HG02981 (cell line): ENCODE data around the gene PSTPIP1.

Source experiments
- ATAC-seq: cut with Tn5 transposase; IDR thresholded peaks from one replicate; pipeline ENCODE4 v1.9.1; 2021; ENCODE audit warnings: mild to moderate bottlenecking, moderate library complexity; ENCODE audit not compliant: unreplicated experiment

The PSTPIP1 gene

DNA sequence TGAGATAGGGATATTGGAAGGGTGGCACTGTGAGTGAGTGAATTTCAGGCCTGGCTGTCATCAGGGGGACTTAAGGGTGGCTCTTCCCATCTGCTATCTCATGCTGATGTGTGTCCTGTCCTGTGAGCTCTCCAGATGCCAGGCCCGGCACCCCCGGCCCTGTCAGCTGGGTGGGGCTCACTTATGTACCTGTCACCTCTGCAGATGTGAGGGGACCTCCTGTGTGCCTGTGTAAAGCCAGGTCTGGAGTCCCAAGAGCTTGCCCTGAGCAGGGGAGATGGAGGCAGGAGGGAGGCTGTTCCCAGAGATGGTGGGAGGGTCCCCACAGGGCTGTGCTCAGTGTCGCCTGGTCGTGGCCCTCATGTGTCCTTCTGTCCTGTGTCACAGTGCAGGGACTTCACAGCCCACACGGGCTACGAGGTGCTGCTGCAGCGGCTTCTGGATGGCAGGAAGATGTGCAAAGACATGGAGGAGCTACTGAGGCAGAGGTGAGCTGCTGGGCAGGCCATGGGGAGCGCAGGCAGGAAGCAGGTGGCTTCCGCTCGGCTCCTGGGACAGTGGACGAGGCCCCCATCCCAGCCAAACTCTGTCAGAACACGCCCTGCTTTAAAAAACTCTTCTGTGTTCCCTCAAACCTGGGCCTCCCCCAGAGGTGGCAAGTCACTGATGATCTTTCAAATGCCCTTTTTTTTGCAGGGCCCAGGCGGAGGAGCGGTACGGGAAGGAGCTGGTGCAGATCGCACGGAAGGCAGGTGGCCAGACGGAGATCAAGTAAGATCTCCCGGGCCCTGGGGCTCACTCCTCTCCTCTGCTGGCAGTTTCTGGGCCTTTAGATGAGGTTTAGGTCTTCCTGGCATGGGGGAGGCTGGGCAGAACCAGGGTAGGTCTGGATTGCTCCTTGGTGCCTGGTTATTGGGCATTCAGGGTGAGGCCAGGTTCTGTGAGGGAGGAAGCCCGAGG, 23.1 kb downstream of the PSTPIP1 start:
- no peak for ATAC-seq

DNA sequence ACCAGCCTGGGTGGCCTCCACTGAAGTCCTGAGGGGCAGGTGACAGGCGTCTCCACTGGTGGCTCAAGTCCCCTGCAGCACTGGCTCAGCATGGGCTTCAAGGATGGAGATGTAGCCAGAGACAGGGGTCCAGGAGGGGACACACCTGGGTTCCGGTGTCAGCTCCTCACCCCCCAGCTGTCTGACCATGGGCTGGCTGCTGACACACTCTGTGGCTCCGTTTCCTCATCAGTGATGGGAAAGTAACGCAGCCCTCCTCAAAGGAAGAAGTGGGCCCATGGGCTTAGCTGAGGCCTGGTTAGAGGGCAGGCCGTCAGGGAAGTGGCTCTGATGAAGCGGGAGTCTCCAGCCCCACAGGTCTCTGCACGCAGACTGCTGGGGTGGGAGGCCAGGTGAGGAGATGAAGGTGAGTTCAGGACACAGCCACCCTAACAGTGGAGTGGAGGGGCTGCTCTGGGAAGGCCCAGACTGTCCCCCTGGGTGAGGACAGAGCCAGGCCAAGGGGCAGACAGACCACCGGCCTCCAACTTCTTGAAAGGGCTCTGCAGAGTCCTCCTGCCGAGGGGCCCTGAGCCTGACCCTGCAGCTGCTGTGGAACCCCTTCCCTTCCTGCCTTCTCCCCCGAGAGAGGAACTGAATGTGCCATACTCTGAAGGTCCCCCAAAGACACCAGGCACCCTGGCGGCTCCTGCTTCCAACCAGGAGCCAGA, 24.0 kb downstream of the PSTPIP1 start:
- ATAC-seq: no peak

DNA sequence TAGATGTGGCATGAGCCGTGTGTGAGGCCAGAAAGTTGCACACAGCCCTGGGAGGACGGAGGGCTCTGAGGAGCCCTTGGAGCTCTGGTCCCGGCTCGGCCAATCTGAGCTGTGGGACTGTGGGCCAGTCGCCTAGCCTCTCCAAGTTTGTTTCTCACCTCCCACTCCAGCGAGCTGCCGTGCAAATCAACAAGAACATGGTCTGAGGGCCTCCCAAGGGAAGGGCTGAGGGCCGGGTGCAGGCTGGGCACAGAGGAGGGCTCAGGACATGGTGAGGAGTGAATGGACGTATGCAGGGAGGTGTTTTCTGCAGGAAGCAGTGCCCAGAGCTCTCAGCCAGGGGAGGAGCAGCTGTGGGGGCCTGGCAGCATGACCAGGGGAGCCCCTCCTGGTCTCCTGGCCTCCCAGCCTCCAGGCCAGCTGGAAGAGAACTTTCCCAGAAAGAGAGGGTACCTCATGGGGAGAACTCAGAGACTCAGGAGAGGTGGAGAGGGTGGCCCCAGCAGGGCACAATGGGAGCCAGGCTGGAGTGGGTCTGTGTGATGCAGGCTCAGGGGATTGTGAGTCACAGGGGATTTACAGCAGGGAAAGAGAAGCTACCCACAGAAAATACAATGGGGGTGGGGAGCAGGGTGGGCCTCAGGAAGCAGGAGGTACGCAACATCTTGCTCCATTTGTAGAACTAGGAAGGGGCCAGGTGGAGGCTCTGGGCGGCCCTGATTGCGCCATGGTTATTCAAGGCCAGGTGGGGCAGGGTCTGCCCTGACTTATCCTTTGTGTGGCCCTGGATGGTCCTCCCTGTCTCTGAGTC, 24.8 kb downstream of the PSTPIP1 start:
- ATAC-seq: no peak

DNA sequence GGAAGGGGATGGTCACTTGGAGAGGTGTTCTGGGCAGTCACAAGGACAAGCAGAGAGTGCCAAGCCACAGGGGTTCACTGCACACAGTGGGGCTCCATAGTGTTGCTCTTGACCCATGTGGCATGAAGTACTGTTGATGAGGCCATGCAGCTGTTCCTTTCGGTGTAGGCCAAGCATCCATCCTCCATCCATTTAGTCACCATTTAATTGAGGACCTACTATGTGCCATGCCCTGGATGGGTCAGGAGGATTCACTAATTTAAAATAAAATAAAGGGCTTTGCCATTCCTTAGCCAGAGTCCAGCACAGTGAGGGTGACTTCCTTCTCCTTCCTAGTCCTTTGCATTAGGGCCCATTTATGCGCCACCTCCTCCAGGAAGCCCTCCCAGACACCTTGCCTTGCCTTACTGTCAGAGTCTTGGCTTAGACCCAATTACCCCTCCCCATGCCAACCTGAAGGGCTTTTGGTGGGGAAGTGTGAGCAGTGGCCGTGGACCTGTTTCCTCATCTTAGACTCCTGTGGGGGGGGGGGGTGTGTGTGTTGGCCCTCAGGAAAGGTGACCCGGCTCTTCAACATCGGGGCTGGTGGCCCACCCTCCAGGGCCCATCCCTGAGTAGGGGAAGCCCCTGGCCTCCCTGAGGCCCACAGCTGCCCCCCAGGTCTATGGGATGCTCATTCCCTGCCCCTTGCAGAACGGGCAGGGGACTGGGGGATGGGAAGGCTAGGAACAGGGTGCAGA, 25.6 kb downstream of the PSTPIP1 start:
- ATAC-seq: no peak

DNA sequence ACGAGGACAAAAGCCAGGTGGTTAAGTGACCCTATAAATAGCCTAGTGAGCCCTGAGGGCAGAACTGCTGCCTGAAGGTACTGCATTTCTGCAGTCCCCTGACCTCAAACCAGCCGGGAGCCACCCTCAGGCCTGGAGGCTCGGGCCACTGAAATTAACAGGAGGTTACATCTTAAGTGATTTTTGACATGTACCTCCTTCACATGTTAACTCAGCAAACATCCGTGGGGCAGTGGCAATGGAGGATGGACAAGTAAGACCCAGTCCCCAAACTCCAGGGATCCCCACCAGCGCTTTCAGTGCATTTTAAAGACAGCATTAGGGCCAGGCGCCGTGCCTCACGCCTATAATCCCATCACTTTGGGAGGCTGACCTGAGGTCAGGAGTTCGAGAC, 26.2 kb downstream of the PSTPIP1 start:
- ATAC-seq: no peak

DNA sequence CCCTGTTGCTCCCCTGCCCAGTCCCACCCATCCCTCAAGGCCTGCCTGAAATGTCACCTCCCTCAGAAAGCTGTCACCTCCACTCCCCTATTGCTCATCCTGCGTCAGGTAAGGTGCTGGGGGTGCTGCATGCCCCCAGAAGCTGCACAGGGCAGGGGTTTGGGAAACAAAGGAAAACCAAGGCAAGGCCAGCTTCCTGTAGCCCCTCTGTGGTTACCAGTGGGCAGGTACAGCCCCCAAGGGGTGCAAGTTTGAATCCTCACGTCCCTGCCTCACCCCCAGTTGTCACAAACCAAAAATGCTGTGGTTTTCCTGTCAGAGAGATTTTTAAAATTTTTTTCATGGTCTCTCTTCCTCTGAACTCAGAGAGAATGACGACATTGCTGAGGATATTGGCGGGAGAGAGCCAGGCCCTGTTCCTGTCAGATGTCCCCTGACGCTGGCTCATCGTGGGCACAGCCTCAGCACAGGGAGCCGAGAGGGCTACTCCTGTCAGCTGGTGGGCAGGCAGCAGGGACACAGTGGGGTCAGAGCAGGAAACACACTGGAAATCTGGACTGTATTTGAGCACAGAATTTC, 27.0 kb downstream of the PSTPIP1 start:
- ATAC-seq: no peak

DNA sequence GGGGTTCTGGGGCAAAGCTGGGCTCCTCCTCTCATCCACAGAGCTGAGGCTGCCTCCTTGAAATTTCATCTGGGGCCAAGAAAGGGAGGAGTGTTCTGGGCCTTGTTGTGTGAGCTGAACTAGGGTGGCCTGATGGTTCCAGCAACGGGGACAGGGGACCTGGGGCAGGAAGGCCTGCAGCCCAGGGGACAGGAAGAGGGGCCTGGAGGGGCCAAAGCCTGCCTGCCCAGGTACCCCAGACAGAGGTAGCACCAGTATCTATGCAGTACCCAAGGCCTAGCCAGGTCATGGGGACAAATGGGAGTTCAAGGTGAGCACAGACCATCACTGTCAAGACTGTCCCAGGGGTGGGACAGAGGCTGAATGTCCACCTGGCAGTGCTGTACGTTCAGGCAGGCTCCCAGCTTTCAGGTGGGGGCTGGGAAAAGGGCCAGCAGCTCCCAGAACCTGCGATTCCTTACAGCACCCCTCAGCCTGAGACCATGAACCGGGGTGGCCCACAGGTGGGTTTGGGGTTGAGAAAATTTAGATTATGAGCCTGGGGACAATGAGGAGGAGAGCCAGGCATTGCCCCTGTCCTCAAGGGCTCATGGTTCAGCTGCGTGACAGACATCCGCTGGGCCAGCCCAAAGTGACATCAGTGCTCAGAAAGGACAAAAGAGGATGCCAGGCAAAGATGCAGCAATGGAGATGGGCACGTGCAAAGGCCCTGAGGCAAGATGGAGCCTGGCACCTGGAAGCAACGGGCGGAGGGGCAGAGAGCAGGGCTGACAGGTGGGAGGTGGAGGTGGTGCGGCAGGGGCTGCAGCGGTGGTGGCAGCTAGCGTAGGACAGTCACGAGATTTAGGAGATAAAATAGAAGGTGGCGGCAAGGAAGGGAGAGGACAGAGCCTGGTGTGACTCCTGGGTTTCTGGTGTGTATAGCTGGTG, 28.0 kb downstream of the PSTPIP1 start:
- ATAC-seq: no peak

DNA sequence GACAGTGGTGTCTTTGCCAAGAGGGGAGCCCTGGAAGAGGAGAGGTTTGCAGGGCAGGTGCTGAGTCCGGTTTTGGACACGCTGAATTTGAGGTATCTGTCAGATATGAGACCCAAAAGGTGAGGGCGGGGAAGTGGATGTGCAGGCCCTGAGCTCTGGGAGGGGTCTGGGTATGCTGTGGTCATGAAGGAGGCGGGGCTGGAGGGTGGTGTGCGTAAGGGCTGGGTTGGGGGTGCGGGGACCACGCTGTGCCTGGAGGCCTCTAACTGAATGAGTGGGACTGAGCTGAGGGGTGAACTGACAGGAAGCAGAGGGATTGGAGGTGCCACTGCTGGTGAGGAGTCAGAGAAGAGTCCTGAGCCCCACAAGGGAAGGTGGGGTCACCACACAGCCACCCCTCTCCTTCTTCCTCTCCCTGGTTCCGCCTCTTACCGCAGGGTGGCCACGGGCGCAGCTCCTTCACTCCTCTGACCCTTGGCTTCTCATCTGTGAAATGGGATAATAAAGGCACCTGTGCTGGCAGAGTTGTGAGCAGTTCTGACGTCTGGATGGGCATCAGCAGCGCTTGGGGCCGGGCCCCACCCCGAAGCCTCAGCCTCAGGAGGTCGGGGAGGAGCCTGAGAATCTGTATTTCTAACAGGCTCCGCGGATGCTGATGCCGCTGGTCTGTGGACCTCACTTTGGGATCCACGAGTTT, 28.8 kb downstream of the PSTPIP1 start:
- no peak for ATAC-seq

DNA sequence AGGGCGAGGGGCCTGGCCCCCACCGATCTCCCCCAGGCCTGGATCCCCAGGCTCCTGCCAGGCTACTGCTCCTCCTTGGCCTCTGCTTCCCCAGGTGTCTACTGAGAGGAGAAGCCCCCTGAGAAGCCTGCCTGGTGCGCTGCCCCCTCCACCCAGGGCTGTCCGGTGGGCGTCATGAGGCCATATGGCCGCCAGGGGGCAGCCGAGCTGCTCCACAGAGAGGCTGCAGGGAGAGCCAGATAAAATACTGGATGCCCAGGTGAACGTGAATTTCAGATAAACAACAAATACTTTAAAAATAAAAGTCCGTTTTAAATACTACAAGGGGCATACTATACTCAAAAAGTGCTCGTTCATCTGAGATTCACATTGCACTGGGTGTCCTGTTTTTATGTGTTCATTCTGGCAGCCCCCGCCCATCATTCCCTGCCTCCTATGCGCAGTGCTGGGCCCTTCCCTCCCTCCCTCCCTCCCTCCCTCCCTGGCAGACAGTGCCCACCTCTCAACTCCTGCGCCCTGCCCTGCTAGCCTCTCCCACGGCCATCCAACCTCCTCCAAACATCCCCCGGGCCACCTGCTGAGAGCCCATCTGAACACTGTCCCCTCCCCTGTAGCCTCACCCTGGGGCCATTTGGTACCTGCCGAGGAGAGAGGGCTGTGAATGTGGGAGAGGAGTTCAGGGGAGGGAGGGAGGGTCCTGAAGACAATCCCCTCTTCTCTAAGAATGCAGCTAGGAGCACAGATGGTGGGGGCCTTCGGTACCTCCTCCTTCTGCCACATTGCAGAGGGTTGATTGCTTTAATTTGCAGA, 29.6 kb downstream of the PSTPIP1 start:
- no peak for ATAC-seq

DNA sequence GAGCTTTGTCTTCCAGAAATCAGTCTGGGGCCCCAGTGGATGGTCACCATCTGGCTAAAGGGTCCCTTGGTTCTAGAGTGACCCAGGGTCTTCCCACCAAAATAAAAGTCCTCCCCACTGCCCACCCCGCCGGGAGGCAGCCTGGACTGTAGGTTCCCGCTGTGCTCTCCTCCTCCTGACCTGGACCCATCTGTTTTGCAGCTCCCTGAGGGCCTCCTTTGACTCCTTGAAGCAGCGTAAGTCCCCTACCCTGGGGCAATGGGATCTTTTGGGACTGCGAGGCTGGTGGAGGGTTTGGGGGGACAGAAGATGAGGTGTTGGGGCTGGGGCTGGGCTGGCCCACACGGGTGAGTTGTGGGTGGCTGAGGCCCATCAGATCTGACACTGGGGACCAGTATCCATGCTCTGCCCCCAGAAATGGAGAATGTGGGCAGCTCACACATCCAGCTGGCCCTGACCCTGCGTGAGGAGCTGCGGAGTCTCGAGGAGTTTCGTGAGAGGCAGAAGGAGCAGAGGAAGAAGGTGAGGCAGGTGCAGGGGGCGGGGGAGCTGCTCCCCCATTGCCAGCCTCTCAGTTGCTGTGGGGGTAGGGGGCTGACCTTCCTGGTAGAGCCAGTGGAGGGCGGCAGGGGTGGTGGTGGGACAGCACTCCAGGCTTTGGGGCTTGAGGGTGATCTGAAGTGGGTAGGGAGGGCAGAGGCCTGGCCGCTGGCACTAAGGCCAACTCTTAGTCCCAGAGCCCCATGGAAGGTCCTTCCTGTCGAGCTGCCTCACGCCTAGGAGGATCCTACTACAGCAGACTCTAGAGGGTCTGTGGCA, 30.4 kb downstream of the PSTPIP1 start:
- no peak for ATAC-seq

DNA sequence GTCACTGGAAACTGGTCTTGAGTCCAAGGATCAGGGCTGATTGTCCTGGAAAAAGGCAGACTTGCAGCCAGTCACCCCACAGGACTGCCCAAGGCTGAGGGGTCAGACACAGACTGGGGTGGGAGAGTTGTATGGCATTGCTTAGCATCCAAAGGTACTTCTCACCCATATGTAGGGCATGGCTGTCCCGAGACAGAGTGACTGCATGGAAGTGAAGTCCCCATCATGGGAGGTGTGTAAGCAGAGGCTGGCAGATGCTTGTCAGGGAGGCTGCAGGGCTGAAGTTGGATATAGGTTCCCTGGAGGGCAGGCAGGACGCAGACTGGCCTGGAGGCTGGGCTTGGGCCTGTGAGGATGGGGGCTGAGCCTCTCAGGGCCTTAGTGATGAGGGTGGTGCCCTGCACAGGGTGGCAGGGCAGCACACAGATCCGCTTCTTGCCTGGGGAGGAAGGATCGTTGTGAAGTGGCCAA, 31.1 kb downstream of the PSTPIP1 start:
- ATAC-seq: no peak

DNA sequence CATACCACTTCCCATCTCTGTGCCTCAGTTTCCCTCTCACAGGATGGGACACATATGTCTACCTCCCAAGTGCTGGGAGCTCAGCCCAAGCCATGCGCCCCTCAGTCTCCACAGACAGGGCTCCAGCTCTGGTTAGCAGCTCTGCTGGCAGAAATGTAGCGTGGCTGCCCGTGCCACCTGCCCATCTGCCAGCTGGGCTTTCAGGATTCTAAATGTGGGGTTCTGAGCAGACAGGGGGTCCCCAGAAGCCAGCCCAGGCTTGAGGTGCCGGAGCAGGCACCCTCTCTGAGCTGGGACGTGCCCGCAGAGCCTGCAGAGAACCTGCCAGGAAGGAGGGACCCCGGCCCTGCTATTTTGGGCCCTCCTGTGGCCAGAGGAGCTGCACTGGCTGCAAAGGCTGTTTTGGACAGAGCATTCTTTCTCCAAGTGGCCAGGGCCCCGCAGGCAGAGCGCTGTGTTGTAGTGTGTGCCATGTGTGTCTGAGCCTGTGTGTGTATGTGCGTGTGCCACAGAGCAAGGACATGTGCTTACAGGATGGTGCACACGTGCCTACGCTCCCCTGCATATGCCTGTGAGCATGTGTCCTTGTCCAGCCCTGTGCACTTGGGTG, 31.7 kb downstream of the PSTPIP1 start:
- no peak for ATAC-seq

DNA sequence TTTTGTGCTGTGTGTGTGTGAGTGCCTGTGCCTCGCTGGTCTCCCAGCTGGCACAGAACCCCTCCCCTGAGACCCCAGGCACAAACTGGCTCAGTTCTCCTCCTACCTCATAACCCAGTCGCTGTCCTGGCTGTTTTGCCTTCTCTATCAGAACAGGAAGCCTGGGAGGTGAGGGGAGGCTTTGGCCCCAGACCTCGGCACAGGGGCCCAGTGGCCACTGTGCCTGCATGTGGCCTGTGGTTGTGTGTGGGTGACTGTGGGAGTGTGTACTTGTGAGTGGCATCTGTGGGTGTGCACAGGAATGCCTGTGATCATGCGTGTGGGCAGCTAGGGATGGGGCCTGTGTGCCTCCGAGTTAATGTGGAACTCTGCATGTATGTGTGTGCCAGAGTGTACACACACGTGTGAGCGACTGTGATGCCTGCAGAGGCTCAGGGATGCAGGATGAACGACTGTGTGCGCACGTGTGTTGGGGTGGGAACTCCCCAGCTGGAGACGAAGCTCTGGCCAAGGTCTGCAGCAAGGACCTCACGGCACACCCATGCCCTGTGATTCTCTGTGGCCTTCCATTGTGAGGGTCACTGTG, 32.3 kb downstream of the PSTPIP1 start:
- no peak for ATAC-seq

DNA sequence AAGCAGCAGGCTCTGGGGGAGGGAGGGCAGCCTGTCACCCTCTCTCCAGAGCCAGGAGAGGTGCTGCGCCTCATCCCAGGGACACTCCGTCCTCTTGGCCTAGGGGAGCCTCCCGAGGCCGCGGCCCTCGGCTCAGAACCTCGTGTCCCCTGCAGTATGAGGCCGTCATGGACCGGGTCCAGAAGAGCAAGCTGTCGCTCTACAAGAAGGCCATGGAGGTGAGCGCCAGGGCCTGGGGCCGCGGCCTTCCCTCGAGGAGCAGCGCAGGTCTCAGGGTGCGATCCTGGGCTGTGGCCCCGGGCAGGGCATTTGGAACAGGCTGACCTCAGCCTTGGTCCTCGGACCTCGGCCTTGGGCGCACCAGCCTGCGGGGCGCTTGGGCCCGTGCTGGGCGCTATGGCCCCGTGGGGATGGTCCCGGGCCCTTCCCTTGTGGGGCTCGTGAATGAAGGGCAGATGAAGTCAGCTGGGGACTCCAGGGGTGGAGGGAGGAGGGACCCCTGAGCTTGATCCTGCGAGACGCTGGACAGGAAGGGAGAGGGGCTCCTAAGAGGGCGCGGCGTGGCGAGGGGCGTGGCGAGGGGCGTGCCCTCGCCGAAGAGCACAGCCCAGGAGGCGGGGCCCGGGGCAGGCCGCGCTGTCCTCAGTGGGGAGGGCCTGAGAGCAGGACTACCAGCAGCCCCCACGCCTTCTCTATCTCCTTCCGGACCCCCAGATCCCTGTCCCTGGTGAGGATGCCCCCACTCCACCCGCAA, 32.9 kb downstream of the PSTPIP1 start:
- no peak for ATAC-seq

DNA sequence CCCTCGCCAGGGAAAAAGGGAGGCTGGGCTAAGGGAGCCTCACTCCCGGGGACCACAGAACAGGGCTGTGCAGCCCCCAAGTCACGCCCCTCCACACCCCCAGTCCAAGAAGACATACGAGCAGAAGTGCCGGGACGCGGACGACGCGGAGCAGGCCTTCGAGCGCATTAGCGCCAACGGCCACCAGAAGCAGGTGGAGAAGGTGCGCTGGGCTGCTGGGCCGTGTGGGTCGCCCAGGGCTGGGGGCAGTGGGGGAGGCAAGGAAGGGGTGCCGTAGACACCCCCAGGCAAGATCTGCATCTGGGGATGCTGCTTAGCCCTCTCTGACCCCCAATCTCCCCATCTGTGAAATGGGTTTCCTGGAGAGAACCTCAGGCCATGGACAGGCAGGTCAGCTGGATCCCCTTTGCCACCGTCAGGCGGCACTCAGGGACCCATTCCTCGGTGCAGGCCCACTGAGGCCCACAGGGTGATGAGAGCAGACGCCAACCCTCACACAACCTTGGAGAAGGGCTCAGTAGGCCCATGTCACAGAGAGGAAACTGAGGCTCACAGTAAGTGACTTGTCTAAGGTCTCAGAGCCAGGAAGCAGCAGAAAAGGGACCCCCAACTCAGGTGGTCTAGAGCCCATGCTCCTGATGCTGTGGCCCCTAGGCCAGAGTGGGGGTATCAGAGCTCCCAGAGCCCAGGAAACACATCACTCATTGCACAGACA, 33.7 kb downstream of the PSTPIP1 start:
- no peak for ATAC-seq
